GM19455 (cell line): Measurements from ENCODE around the gene ATAD3C.

Source experiments
- ATAC-seq: cut with Tn5 transposase; IDR thresholded peaks from one replicate; pipeline ENCODE4 v1.9.1; 2021; ENCODE audit not compliant: unreplicated experiment

The ATAD3C gene

GRCh38 chr1:1430114-1430982 lies 19.1 kb upstream of the ATAD3C start:
- ATAC-seq: no peak

- no peak for ATAC-seq
Measured at GRCh38 chr1:1430992-1431844, 18.3 kb upstream of the ATAD3C start.

GRCh38 chr1:1431845-1432273 lies 17.6 kb upstream of the ATAD3C start:
- no peak for ATAC-seq

DNA sequence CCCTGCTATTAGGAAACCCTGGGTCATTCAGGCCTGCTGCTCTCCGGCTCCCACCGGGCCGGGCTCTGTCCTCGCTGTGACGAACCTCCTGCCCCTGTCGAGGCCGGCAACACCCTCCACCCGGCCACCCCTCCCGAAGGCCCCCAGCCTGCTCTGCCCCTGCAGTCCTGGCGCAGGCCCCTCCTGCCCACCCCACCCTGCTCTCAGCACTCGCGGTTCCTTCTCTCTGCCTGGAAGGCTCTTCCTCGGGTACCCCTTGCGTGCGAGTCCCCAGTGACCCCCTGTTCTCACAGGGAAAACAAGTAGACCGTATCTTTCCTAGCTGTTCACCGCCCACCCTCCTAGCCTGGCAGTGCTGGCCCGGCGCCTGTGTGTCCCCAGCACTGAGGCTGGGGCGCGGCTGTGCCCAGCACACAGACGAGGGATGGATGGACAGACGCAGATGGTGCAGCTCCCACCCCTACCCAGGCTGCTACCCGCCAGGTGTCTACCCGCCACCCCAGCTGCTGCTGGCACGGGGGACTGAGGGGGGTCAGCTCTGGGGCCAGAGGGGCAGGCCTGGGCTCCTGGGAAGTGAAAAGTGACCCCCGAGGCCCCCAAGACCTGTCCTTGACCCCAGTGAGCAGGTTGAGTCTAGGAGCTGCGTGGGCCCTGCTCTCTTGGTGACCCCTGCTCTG lies 17.1 kb upstream of the ATAD3C start:
- no peak for ATAC-seq

- ATAC-seq: no peak
Measured at GRCh38 chr1:1432951-1433803, 16.3 kb upstream of the ATAD3C start.

- ATAC-seq: no peak
Measured at GRCh38 chr1:1433804-1434130, 15.7 kb upstream of the ATAD3C start.

- no peak for ATAC-seq
Measured at GRCh38 chr1:1434131-1434823, 15.2 kb upstream of the ATAD3C start.

- ATAC-seq: no peak
Measured at GRCh38 chr1:1434824-1435105, 14.7 kb upstream of the ATAD3C start.

- no peak for ATAC-seq
Measured at GRCh38 chr1:1435106-1435903, 14.2 kb upstream of the ATAD3C start, which contains the start of gene VWA1. VWA1 (plus strand) TSS chr1:1435690; CDS start chr1:1435749, 59 bp downstream.

GRCh38 chr1:1435911-1436629 lies 13.4 kb upstream of the ATAD3C start:
- ATAC-seq: no peak

GRCh38 chr1:1436630-1437032 lies 12.9 kb upstream of the ATAD3C start:
- ATAC-seq: no peak

GRCh38 chr1:1437033-1437903 lies 12.2 kb upstream of the ATAD3C start:
- no peak for ATAC-seq

DNA sequence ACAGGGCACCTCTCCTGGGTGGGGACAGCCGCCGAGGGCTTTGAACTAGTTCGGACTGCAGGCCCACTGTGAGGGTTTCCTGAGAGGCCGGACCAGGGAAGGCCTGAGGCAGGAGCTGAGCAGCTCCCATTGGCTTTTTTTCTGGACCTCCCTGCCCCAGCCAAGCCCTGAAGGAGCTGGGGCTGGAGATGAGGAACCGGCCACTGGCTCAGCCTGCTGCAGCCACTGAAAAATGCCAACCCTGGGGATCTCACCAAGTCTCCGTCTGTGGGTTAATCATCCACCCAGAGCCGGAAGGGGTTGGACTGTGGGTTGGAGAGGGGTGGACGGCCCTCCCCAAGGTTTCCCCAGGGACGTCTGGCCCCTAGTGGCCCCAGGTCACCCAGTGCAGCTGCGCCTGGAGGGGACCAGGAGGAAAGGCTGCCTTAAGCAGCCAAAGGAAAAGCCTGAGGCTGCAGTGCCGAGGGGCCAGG lies 11.5 kb upstream of the ATAD3C start:
- ATAC-seq: no peak

DNA sequence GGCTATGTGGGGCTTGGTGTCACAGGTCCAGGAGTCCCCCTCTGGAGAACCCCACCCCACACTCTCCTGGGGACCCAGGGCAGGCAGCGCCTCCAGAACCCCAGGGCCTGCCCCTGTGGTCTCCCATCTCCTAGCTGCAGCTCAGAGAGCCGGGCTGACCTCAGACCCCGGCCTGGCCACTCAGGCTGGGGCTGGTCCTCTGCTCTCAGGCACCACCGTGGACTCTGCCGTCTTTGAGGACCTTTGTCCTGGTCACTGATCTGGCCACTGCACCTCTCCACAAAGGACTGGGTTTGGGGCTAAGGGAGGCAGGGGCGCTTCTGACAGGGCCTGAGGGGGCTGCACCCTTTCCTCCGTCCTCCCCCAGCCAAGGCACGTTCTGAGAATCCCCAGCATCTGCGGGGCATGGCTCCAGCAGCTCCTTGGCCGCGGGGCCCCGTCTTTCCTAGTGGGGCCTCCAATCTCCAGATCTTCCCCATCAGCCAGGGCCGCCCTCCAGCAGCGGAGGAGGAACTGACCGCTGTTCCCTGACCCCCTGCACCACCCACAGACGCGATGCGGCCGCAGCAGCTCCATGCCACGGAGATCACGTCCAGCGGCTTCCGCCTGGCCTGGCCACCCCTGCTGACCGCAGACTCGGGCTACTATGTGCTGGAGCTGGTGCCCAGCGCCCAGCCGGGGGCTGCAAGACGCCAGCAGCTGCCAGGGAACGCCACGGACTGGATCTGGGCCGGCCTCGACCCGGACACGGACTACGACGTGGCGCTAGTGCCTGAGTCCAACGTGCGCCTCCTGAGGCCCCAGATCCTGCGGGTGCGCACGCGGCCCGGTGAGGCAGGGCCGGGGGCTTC lies 10.7 kb upstream of the ATAD3C start:
- ATAC-seq: no peak

DNA sequence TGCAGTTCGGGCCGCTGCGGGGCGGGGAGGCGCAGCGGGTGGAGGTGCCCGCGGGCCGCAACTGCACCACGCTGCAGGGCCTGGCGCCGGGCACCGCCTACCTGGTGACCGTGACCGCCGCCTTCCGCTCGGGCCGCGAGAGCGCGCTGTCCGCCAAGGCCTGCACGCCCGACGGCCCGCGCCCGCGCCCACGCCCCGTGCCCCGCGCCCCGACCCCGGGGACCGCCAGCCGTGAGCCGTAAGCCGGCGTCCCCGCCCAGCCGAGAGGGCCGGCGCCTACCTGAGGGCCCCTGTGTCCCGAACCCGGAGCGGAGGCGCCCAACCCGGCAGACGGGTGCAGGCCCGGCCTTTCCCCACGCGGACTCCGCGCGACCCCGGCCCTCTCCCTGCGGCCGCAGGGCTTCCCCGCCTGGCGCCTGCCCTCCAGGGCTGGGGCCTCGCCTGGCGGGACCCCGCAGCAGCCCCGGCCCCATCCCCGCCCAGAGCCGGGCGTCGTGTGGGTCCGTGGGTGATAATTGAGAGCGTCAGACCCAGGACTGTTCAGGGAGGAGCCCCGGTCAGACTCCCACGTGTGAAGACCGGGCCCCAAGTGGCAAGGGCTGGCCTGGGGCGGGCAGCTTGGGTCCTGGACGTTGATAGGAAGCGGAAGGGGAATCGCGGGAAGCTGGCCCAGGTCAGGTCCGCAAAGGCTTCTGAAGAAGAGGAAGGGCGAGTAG lies 9.8 kb upstream of the ATAD3C start:
- ATAC-seq: no peak
